Activated T-cell treated with anti-CD3 and anti-CD28 coated beads for 1 hour (primary cell): ENCODE results near the gene TMEM178B.

Source experiments
- DNase-seq: peaks from one replicate; pipeline ENCODE4 v3.0.0-alpha.2; 2020; ENCODE audit warnings: low read depth

TMEM178B gene

GRCh38 chr7:141263983-141264382 is 190.1 kb downstream of the TMEM178B start:
- DNase-seq, result no peak

- no peak for DNase-seq
Measured at GRCh38 chr7:141264511-141264910, 190.6 kb downstream of the TMEM178B start.

- no peak for DNase-seq
Measured at GRCh38 chr7:141265668-141266067, 191.8 kb downstream of the TMEM178B start.

GRCh38 chr7:141268614-141269013 is 194.8 kb downstream of the TMEM178B start:
- DNase-seq, result no peak

- no peak for DNase-seq
Measured at GRCh38 chr7:141271451-141271850, 197.6 kb downstream of the TMEM178B start.

- DNase-seq, result no peak
Measured at GRCh38 chr7:141272417-141272816, 198.6 kb downstream of the TMEM178B start.

GRCh38 chr7:141275350-141275749 is 201.5 kb downstream of the TMEM178B start:
- DNase-seq, result no peak

GRCh38 chr7:141276031-141276430 is 202.2 kb downstream of the TMEM178B start:
- no peak for DNase-seq

GRCh38 chr7:141280100-141280499 is 206.2 kb downstream of the TMEM178B start:
- DNase-seq, result no peak

- DNase-seq, result no peak
Measured at GRCh38 chr7:141281311-141281710, 207.4 kb downstream of the TMEM178B start.

- DNase-seq, result no peak
Measured at GRCh38 chr7:141286522-141286921, 212.7 kb downstream of the TMEM178B start.

GRCh38 chr7:141287936-141288335 is 214.1 kb downstream of the TMEM178B start:
- DNase-seq, result no peak

- DNase-seq, result no peak
Measured at GRCh38 chr7:141288626-141289025, 214.8 kb downstream of the TMEM178B start.

GRCh38 chr7:141290365-141290764 is 216.5 kb downstream of the TMEM178B start:
- DNase-seq, result no peak

- no peak for DNase-seq
Measured at GRCh38 chr7:141290973-141291372, 217.1 kb downstream of the TMEM178B start.

- no peak for DNase-seq
Measured at GRCh38 chr7:141291541-141291940, 217.7 kb downstream of the TMEM178B start.

GRCh38 chr7:141294143-141294829 is 220.4 kb downstream of the TMEM178B start:
- no peak for DNase-seq

- no peak for DNase-seq
Measured at GRCh38 chr7:141295367-141295895, 221.6 kb downstream of the TMEM178B start.

- DNase-seq, result no peak
Measured at GRCh38 chr7:141300816-141301215, 227.0 kb downstream of the TMEM178B start.

- no peak for DNase-seq
Measured at GRCh38 chr7:141301544-141301943, 227.7 kb downstream of the TMEM178B start.

- DNase-seq, result no peak
Measured at GRCh38 chr7:141302617-141303016, 228.8 kb downstream of the TMEM178B start.

- DNase-seq, result no peak
Measured at GRCh38 chr7:141304291-141304690, 230.4 kb downstream of the TMEM178B start.

GRCh38 chr7:141306081-141306480 is 232.2 kb downstream of the TMEM178B start:
- DNase-seq, result no peak

GRCh38 chr7:141312395-141312794 is 238.5 kb downstream of the TMEM178B start:
- no peak for DNase-seq
